AG04450 (cell line): ENCODE results near the gene MCM9. TPM values are rescaled to one million over a fixed set of nuclear protein-coding genes. Genes with fewer than 3 reads are reported as not detected.

Experiments
- CTCF ChIA-PET: fragments of 300-600, 350-600 bp; formaldehyde crosslinking; extraction: SDS; loops from one replicate; lab custom pipeline; 2022; ENCODE audit warnings: antibody characterized with exemption, inconsistent platforms; lab: Charles Lee
- POLR2A ChIA-PET: fragments of 350-600 bp; formaldehyde crosslinking; extraction: SDS; loops from one replicate; lab custom pipeline; 2021; ENCODE audit warnings: antibody characterized with exemption, inconsistent platforms; lab: Yijun Ruan, JAX
- DNase-seq: peaks from one replicate; pipeline ENCODE4 v3.0.0-alpha.2; 2011; ENCODE audit warnings: low read depth, low spot score
- H3K27ac ChIP-seq: one replicate; pipeline ENCODE4 v1.5.1; 2012; ENCODE audit warnings: low read depth, low read length, control low read depth
- H3K27me3 ChIP-seq: one replicate; pipeline ENCODE4 v1.6.0; 2012; ENCODE audit warnings: low read length; ENCODE audit not compliant: control insufficient read depth, insufficient read depth
- H3K4me3 ChIP-seq: 2 replicates; pipeline ENCODE4 v1.5.1; 2011; ENCODE audit warnings: mild to moderate bottlenecking, low read depth, low read length, control low read depth
- H3K9me3 ChIP-seq: 2 replicates; pipeline ENCODE4 v1.5.1; 2012; ENCODE audit warnings: low read length; ENCODE audit not compliant: control insufficient read depth, insufficient read depth
- CTCF ChIP-seq: IDR thresholded peaks from 2 replicates; pipeline ENCODE4 v1.5.1; 2011; ENCODE audit warnings: low read depth, low read length, control low read depth, inconsistent platforms
- polyA plus RNA-seq: library from polyadenylated mRNA; depleted of rRNA; stranded (reverse); fragments of >200 nt; gene quantifications from 2 replicates; pipeline ENCODE4 v1.2.3, GENCODE V29; 2011

The MCM9 gene
- polyA plus RNA-seq, 1 experiment = 2.2 TPM

DNA sequence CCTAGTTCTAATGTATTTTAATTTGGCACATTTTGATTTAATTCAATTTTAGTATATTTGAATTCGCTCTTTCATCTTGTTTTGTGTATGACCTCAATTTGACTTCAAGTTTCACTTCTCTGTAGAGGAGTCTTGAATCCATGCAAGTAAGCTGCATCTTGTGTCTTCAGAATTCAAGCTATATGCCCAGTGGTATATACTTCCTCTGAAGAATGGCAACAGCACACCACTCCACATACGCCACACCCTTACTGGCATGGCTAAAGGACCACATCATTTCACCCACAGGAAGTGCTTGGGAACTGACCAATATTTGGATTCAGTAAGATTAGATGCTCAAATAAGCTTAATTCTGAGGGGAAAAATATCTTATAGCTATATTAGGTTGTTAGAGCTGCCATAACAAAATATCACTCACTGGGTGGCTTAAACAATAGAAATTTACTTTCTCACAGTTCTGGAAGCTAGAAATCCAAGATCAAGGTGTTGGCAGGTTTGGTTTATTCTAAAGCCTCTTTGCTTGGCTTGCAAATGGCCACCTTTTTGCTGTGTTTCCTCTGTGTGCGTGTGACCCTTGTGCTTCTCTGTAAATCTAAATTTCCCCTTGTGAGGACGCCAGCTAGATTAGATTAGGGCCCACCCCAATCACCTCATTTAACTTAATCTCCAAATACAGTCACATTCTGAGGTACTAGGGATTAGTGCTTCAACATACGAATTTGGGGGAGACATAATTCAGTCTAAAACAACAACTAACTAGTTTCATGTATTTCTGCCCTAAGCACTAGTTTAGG is 43.8 kb downstream of the MCM9 start:
- TF ChIP-seq CTCF = no peak
- H3K27ac ChIP-seq = no peak overlapping the region
- H3K9me3 ChIP-seq = peaks cover 3% of the 10 kb centered on the region; the same call in 1 of the 2 replicates
- no peak overlapping the region for H3K4me3 ChIP-seq
- no peak for DNase-seq
- no peaks in the 10 kb centered on the region for H3K27me3 ChIP-seq
- ChIA-PET POLR2A (no interaction called here), CTCF (interaction anchor here (0.8 kb wide), 1 partner anchor 90 kb away, joined by 3 read pairs; no protein-coding TSS in a partner anchor)

DNA sequence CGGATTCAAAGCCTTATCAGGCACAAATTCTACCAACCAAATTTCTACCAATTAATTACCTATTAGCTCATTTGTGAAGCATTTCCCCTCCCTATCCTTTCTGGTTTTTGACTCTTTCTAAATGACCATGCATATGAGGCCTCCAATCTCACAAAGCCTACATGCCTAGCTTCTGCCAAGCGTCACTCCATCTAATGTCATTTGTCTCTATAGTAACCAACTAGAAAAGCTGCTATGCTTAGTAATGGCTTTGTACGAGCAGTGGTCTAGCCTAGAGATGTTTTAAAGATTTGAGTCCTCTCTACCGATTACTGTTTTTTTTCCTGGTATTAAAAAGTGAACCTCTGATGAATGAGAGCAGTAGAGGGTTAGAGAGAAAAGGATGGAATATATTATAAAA is 45.8 kb downstream of the MCM9 start:
- CTCF ChIA-PET = no interaction called here
- DNase-seq = no peak
- H3K27me3 ChIP-seq = no peaks in the 10 kb centered on the region
- no peak for TF ChIP-seq CTCF
- no peak overlapping the region for H3K27ac ChIP-seq
- peaks cover 1% of the 10 kb centered on the region; the same call in 1 of the 2 replicates for H3K9me3 ChIP-seq
- POLR2A ChIA-PET = no interaction called here
- H3K4me3 ChIP-seq = no peak overlapping the region

- no peaks in the 10 kb centered on the region for H3K9me3 ChIP-seq
- POLR2A ChIA-PET = no interaction called here
- CTCF ChIA-PET = interaction anchor here (0.9 kb wide), 1 partner anchor 10 kb away, joined by 3 read pairs; no protein-coding TSS in a partner anchor
- no peaks in the 10 kb centered on the region for H3K27me3 ChIP-seq
- DNase-seq = no peak
- no peak overlapping the region for H3K27ac ChIP-seq
- no peak overlapping the region for H3K4me3 ChIP-seq
- no peak for TF ChIP-seq CTCF
Observed at GRCh38 chr6:118886641-118887040, 48.3 kb downstream of the MCM9 start.

DNA sequence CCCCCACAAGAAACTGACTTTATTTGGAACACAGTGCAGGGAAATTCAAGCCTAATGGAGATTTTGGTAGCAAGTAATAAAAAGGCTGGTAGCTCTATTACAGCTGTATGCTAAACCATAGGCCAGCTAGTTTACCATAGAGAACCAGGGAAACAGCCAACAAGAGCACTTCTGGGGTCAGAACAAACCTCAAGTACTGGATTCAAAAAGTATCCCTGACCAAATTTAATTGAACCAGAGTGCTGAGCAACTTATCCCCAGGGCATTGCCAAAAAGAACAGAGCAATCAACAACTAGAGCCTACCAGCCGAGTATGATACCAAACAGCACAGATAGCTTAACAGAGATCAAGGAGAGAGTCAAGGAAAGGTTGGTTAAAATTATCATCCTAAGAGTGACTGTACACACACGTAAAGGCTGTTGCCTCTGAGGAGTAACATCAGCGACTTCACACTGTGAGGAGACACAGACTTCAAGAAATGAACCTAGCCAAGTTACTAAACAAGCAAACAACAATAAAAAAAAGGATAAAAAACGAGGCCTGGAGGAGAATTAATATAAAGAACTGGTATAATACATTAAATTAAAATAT is 52.5 kb downstream of the MCM9 start:
- POLR2A ChIA-PET = no interaction called here

More for the DNA sequence above, 52.5 kb downstream of the MCM9 start:
- CTCF ChIA-PET = interaction anchor here (1.3 to 1.6 kb wide), 2 partner anchors 14 to 247 kb away, joined by 3 to 7 read pairs; no protein-coding TSS in a partner anchor
- TF ChIP-seq CTCF = no peak
- no peaks in the 10 kb centered on the region for H3K9me3 ChIP-seq
- DNase-seq = no peak
- no peak overlapping the region for H3K4me3 ChIP-seq
- no peak overlapping the region for H3K27ac ChIP-seq
- H3K27me3 ChIP-seq = no peaks in the 10 kb centered on the region
